Activated CD4-positive, alpha-beta memory T cell treated with anti-CD3 and anti-CD28 coated beads, Interleukin-2, amount 10 ng/mL, durations not matched to agents 7 days and 5 days (primary cell): Measurements from ENCODE around the gene DLL3. TPM values are rescaled to one million over a fixed set of nuclear protein-coding genes. Genes with fewer than 3 reads are reported as not detected.

Experiments used
- CTCF ChIA-PET: fragments of 350-600 bp; sonication (Branson Sonifier 250); formaldehyde crosslinking; loops from one replicate; lab custom pipeline; 2021; ENCODE audit warnings: antibody characterized with exemption, inconsistent platforms; lab: Charles Lee
- POLR2A ChIA-PET: fragments of 350-600 bp; sonication (Branson Sonifier 250); formaldehyde crosslinking; loops from one replicate; lab custom pipeline; 2021; ENCODE audit warnings: antibody characterized with exemption; lab: Charles Lee
- DNase-seq: peaks from one replicate; pipeline ENCODE4 v3.0.0-alpha.2; 2020
- H3K27ac Mint-ChIP-seq: one replicate; pipeline ENCODE4 v1.8.0; 2021; ENCODE audit warnings: mild to moderate bottlenecking, mixed read lengths
- H3K27me3 Mint-ChIP-seq: one replicate; pipeline ENCODE4 v1.8.0; 2021; ENCODE audit warnings: mixed read lengths
- H3K36me3 Mint-ChIP-seq: one replicate; pipeline ENCODE4 v1.8.0; 2021; ENCODE audit warnings: low read depth, mixed read lengths
- H3K4me1 Mint-ChIP-seq: one replicate; pipeline ENCODE4 v1.8.0; 2021; ENCODE audit warnings: mixed read lengths
- H3K4me3 Mint-ChIP-seq: one replicate; pipeline ENCODE4 v1.8.0; 2021; ENCODE audit warnings: mild to moderate bottlenecking, mixed read lengths
- H3K9me3 Mint-ChIP-seq: one replicate; pipeline ENCODE4 v1.8.0; 2021; ENCODE audit warnings: mixed read lengths
- total RNA-seq, 2 experiments: library from RNA; stranded (reverse); gene quantifications; one replicate each; pipeline ENCODE4 v1.2.3, GENCODE V29; 2021

DLL3 gene
- total RNA-seq, 2 experiments from 2014 or later = 0.28 to 0.30 TPM

DNA sequence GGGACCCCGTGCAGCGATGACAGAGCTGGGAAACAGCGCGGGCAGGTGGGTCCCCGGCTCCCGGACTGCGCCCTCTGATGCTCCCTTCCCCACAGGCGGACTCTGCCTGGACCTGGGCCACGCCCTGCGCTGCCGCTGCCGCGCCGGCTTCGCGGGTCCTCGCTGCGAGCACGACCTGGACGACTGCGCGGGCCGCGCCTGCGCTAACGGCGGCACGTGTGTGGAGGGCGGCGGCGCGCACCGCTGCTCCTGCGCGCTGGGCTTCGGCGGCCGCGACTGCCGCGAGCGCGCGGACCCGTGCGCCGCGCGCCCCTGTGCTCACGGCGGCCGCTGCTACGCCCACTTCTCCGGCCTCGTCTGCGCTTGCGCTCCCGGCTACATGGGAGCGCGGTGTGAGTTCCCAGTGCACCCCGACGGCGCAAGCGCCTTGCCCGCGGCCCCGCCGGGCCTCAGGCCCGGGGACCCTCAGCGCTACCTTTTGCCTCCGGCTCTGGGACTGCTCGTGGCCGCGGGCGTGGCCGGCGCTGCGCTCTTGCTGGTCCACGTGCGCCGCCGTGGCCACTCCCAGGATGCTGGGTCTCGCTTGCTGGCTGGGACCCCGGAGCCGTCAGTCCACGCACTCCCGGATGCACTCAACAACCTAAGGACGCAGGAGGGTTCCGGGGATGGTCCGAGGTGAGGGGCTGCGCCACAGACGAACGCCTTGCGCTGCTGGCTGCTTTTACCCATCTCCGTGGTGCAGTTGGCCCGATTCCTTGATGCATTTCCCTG, 8.4 kb downstream of the DLL3 start:
- Mint-ChIP-seq H3K36me3 (peaks cover 5% of the 10 kb centered on the region), H3K4me1 (peaks cover 21% of the 10 kb centered on the region), H3K4me3 (peak overlapping the region; percentile 62), H3K27ac (no peak overlapping the region), H3K27me3 (peaks cover 54% of the 10 kb centered on the region), H3K9me3 (no peaks in the 10 kb centered on the region)
- ChIA-PET POLR2A (interaction anchor here (0.9 to 1.0 kb wide), 2 partner anchors 8 to 25 kb away, joined by 3 to 4 read pairs; partner anchors contain the start of genes DLL3 and EID2B), CTCF (no interaction called here)
- peak; percentile 54 for DNase-seq

DNA sequence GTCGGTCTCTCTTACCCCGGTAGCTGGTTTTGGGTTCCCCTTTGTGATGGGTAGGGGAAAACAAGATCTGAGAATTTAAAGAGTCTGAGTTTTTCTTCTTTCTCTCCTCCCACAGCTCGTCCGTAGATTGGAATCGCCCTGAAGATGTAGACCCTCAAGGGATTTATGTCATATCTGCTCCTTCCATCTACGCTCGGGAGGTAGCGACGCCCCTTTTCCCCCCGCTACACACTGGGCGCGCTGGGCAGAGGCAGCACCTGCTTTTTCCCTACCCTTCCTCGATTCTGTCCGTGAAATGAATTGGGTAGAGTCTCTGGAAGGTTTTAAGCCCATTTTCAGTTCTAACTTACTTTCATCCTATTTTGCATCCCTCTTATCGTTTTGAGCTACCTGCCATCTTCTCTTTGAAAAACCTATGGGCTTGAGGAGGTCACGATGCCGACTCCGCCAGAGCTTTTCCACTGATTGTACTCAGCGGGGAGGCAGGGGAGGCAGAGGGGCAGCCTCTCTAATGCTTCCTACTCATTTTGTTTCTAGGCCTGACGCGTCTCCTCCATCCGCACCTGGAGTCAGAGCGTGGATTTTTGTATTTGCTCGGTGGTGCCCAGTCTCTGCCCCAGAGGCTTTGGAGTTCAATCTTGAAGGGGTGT, 9.1 kb downstream of the DLL3 start:
- no peak for DNase-seq
- CTCF ChIA-PET = no interaction called here
- Mint-ChIP-seq H3K9me3 (no peaks in the 10 kb centered on the region), H3K4me3 (peak overlapping the region; percentile 62), H3K36me3 (peaks cover 5% of the 10 kb centered on the region), H3K4me1 (peaks cover 21% of the 10 kb centered on the region), H3K27me3 (peaks cover 54% of the 10 kb centered on the region), H3K27ac (no peak overlapping the region)
- POLR2A ChIA-PET = interaction anchor here (0.9 kb wide), 1 partner anchor 9 kb away, joined by 4 read pairs; the partner anchor contains the start of gene DLL3

DNA sequence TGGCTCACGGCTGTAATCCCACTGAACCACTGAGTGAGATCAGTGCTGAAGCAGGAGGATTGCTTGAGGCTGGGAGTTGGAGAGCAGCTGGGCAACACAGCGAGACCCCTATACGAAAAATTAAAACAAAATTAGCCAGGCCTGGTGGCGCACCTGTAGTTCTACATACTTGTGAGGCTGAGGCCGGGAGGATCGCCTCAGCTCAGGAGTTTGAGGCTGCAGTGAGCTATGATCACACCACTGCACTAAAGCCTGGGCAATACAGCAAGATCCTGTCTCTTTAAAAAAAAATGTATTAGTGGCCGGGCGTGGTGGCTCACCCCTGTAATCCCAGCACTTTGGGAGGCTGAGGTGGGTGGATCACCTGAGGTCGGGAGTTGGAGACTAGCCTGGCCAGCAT, 9.9 kb downstream of the DLL3 start:
- peaks cover 5% of the 10 kb centered on the region for H3K36me3 Mint-ChIP-seq
- H3K27ac Mint-ChIP-seq = no peak overlapping the region
- peaks cover 56% of the 10 kb centered on the region for H3K27me3 Mint-ChIP-seq
- H3K4me3 Mint-ChIP-seq = no peak overlapping the region
- peaks cover 17% of the 10 kb centered on the region for H3K4me1 Mint-ChIP-seq
- no peak for DNase-seq
- ChIA-PET CTCF (no interaction called here), POLR2A (no interaction called here)
- H3K9me3 Mint-ChIP-seq = no peaks in the 10 kb centered on the region

DNA sequence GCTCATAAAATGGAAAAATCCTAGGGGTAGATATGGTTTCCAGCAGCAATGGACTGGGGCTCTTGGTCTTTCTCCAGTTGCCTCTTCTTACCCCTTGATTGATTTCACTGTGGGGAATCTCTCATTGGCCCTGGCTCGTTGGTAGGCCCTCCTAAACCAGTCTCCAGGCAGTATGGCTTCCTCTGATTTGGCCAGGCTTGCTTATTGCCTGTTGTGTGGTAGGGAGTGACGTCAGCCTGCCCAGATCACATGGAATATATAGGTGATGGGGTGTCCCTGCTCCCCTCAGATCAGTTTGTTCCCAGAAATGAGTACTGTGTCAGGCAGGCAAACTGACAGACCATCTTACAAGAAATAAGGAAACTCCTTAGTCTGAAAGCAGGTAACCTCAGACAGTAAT, 10.5 kb downstream of the DLL3 start:
- H3K4me3 Mint-ChIP-seq = no peak overlapping the region
- POLR2A ChIA-PET = no interaction called here
- no peak overlapping the region for H3K27ac Mint-ChIP-seq
- DNase-seq = no peak
- no peaks in the 10 kb centered on the region for H3K9me3 Mint-ChIP-seq
- peaks cover 17% of the 10 kb centered on the region for H3K4me1 Mint-ChIP-seq
- peaks cover 56% of the 10 kb centered on the region for H3K27me3 Mint-ChIP-seq
- H3K36me3 Mint-ChIP-seq = peaks cover 5% of the 10 kb centered on the region
- CTCF ChIA-PET = interaction anchor here (0.7 kb wide), 1 partner anchor 25 kb away, joined by 3 read pairs; no protein-coding TSS in a partner anchor

DNA sequence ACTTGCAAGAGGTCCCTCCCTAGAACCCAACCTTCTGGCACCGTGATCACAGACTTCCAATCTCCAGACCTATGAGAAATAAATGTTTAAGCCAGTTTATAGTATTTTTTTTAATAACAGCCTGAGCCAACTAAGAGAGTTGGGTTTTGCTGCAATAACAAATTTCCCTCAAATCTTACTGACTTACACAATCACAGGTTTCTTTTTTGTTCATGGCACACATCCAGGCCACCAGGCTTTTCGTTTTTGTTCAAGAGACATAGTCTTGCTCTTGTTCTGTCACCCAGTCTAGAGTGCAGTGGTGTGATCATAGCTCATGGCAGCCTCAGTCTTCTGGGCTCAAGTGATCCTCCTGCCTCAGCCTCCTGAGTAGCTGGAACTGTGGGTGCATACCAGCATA, 14.2 kb downstream of the DLL3 start:
- Mint-ChIP-seq H3K27me3 (peaks cover 53% of the 10 kb centered on the region), H3K4me3 (no peak overlapping the region), H3K27ac (no peak overlapping the region), H3K9me3 (no peaks in the 10 kb centered on the region), H3K36me3 (peaks cover 4% of the 10 kb centered on the region), H3K4me1 (peaks cover 12% of the 10 kb centered on the region)
- ChIA-PET CTCF (interaction anchor here (0.8 to 1.2 kb wide), 2 partner anchors 12 to 68 kb away, joined by 4 read pairs; partner anchors contain the start of gene SUPT5H), POLR2A (interaction anchor here (1.5 kb wide), 1 partner anchor 162 kb away, joined by 3 read pairs; no protein-coding TSS in a partner anchor)
- no peak for DNase-seq

DNA sequence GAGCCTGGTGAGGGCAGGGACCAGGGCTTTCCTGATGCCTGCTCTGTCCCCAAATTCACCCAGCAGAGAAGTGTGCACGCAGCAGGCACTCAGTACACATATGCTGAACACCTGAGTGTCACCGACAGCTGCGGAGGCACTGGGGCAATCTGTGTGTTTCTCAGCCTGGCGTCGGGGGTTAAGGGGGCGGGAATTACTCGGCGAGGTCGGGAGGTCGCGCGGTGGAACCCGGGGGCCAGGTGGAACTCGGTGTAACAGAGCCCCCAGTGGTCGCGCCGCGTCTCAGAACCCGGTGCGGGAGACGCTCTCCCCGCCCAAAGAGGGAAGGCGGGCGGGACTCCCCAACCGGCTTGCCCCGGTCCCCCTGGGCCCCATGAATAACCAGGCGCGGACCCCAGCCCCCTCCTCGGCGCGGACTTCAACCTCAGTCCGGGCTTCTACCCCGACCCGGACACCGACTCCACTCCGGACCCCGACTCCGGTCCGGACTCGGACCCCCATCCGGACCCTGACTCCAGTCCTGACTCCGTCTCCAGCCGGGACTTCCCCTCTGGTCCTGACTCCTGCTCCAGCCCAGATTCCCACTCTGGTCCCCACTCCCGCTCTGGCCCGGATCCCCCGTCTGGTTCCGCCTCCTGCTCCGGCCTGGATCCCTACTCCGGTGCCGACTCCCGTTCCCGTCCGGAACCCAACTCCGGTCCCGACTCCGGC, 16.2 kb downstream of the DLL3 start, which contains the start of gene SELENOV:
SELENOV (plus strand) TSS at position 300 of the 711 bp plus-strand sequence; CDS start at position 374, 74 bp downstream.
- ChIA-PET CTCF (interaction anchor here (1.3 to 1.9 kb wide), 2 partner anchors 12 to 41 kb away, joined by 3 to 9 read pairs; no protein-coding TSS in a partner anchor), POLR2A (interaction anchor here (1.0 to 1.3 kb wide), 2 partner anchors 12 to 17 kb away, joined by 3 to 4 read pairs; partner anchors contain the start of gene EID2B)
- Mint-ChIP-seq H3K27me3 (peaks cover 44% of the 10 kb centered on the region), H3K36me3 (peaks cover 4% of the 10 kb centered on the region), H3K4me1 (peaks cover 10% of the 10 kb centered on the region), H3K9me3 (no peaks in the 10 kb centered on the region), H3K4me3 (no peak within 1 kb of the TSS), H3K27ac (no peak within 1 kb of the TSS)
- no peak for DNase-seq

DNA sequence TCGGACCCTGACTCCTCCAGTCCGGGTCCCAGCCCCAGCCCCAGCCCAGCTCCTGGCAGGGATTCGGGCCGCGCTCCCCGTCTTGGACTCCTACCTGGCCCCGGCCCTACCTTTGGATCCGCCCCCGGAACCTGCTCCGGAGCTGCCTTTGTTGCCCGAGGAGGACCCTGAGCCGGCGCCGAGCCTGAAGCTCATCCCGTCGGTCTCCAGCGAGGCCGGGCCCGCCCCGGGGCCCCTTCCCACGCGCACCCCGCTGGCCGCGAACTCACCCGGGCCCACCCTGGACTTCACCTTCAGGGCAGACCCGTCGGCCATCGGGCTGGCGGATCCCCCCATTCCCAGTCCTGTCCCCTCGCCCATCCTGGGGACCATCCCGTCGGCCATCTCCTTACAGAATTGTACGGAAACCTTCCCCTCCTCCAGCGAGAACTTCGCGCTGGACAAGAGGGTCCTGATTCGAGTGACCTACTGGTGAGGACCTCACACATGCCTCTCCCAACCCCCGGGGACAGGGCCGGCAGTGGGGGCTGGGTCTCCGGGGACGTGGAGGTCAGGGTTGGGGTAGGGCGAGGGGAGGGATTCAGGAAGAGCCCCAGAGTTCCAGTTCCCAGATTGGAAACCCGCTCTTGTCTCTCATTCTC, 16.9 kb downstream of the DLL3 start:
- H3K9me3 Mint-ChIP-seq = no peaks in the 10 kb centered on the region
- CTCF ChIA-PET = interaction anchor here (1.3 kb wide), 1 partner anchor 42 kb away, joined by 3 read pairs; no protein-coding TSS in a partner anchor
- POLR2A ChIA-PET = interaction anchor here (1.0 kb wide), 1 partner anchor 17 kb away, joined by 3 read pairs; the partner anchor contains the start of gene EID2B
- H3K4me1 Mint-ChIP-seq = peaks cover 10% of the 10 kb centered on the region
- peaks cover 44% of the 10 kb centered on the region for H3K27me3 Mint-ChIP-seq
- no peak overlapping the region for H3K27ac Mint-ChIP-seq
- peaks cover 4% of the 10 kb centered on the region for H3K36me3 Mint-ChIP-seq
- DNase-seq = no peak
- H3K4me3 Mint-ChIP-seq = no peak overlapping the region

DNA sequence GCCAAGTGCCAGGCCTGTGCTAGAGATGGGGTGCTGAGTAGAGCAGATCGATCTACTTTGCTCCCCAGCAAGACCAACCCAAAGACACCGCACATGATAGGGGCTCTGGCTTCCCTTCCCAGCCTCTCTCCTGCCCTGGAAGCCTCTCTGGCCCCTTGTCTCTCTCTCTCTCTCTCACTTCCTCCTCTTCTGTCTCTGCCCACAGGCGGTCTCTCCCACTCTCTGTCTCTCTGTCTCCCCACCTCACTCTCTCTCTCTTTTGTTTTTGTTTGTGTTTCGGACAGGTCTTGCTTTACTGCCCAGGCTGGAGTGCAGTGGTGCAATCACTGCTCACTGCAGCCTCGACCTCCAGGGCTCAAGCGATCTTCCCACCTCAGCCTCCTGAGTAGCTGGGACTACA, 17.5 kb downstream of the DLL3 start:
- Mint-ChIP-seq H3K9me3 (no peaks in the 10 kb centered on the region), H3K4me3 (no peak overlapping the region), H3K27me3 (peaks cover 44% of the 10 kb centered on the region), H3K36me3 (peaks cover 4% of the 10 kb centered on the region), H3K4me1 (peaks cover 10% of the 10 kb centered on the region), H3K27ac (no peak overlapping the region)
- no peak for DNase-seq
- ChIA-PET POLR2A (no interaction called here), CTCF (interaction anchor here (1.3 kb wide), 1 partner anchor 42 kb away, joined by 3 read pairs; no protein-coding TSS in a partner anchor)

DNA sequence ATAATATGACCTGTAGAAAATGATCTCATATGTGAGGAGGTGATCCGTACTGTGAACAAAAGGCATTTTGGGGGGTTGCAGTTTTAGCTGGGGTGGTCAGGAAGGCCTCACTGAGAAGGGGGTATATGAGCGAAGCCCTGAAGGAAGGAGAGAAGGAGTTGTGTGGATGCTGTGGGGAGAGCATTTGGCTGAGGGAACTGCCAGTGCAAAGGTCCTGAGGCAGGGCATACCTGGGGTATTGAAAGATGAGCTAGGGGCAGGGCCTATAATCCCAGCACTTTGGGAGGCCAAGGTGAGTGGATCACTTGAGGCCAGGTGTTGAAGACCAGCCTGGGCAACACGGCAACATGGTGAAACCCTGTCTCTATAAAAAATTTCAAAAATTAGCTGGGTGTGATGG, 18.7 kb downstream of the DLL3 start:
- POLR2A ChIA-PET = interaction anchor here (2.5 kb wide), 1 partner anchor 15 kb away, joined by 8 read pairs; the partner anchor contains the start of gene EID2B
- H3K27me3 Mint-ChIP-seq = peaks cover 43% of the 10 kb centered on the region
- CTCF ChIA-PET = interaction anchor here (0.6 to 1.2 kb wide), 3 partner anchors 44 to 104 kb away, joined by 3 read pairs; no protein-coding TSS in a partner anchor

DNA sequence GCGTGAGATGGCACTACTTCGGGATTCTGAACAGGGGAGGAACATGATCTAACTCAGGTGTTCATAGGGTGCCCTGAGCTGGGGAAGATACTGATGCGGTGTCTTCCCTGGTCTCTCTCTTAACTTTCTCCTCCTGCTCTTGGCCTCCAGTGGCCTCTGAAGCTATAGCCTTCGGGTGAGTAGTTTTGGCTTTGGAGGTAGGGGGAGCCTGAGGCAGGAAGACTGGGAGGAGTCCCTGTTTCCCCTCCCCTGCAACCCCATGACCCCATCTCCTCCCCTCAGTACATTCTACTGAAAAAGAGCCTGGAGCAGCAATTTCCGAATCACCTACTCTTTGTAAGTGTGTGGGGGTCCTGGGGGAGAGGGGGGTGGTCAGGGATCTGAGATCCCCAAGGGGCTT, 19.7 kb downstream of the DLL3 start:
- no peaks in the 10 kb centered on the region for H3K9me3 Mint-ChIP-seq

More for the DNA sequence above, 18.7 kb downstream of the DLL3 start:
- peaks cover 4% of the 10 kb centered on the region for H3K36me3 Mint-ChIP-seq
- H3K27ac Mint-ChIP-seq = no peak overlapping the region
- no peak overlapping the region for H3K4me3 Mint-ChIP-seq
- H3K9me3 Mint-ChIP-seq = no peaks in the 10 kb centered on the region
- DNase-seq = no peak
- H3K4me1 Mint-ChIP-seq = peaks cover 10% of the 10 kb centered on the region

DNA sequence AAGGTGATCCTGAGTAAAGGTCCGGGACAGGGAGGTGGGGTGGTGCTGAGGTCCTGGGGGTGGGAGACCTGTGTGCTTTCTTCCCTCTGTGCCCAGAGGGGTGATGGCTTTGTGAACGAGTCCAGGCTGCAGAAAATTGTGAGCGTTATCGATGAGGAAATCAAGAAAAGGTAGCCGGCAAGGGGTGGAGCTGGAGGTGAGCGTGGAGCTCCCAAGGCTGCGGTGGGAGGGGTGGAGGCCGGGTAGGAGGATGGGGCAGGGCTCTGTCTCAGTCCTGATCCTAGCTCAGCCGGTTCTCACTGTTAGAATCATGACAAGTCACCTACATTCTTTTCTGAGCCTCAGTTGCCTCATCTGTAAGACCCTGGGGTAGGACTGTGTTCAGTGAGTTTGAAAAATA, 20.2 kb downstream of the DLL3 start:
- no peak overlapping the region for H3K27ac Mint-ChIP-seq

More for the DNA sequence above, 19.7 kb downstream of the DLL3 start:
- Mint-ChIP-seq H3K27me3 (peaks cover 36% of the 10 kb centered on the region), H3K4me1 (peaks cover 10% of the 10 kb centered on the region), H3K27ac (no peak overlapping the region), H3K4me3 (no peak overlapping the region), H3K36me3 (peaks cover 4% of the 10 kb centered on the region)
- ChIA-PET POLR2A (interaction anchor here (2.5 kb wide), 1 partner anchor 14 kb away, joined by 8 read pairs; the partner anchor contains the start of gene EID2B), CTCF (interaction anchor here (0.6 to 2.5 kb wide), 5 partner anchors 14 to 1175 kb away, joined by 3 to 8 read pairs (median 3); partner anchors contain the start of gene EID2B)
- no peak for DNase-seq

More for the DNA sequence above, 20.2 kb downstream of the DLL3 start:
- DNase-seq = no peak
- CTCF ChIA-PET = interaction anchor here (0.5 to 2.5 kb wide), 2 partner anchors 14 to 74 kb away, joined by 3 to 8 read pairs; partner anchors contain the start of genes EID2B and SUPT5H
- Mint-ChIP-seq H3K4me3 (no peak overlapping the region), H3K9me3 (no peaks in the 10 kb centered on the region), H3K36me3 (peaks cover 4% of the 10 kb centered on the region), H3K27me3 (peaks cover 31% of the 10 kb centered on the region), H3K4me1 (peaks cover 10% of the 10 kb centered on the region)
- POLR2A ChIA-PET = interaction anchor here (2.5 kb wide), 1 partner anchor 14 kb away, joined by 8 read pairs; the partner anchor contains the start of gene EID2B
